ENCODE measurements around the gene PRICKLE3.

- TF ChIP-seq GATA2 (IDR thresholded peaks at IDR 0.05; ENCODE audit: low read depth, low read length) = no peak
- no peak for TF ChIP-seq GATA3 (IDR thresholded peaks at IDR 0.05; ENCODE audit: low read depth, low read length)
Observed at GRCh38 chrX:49147936-49148335, 38.2 kb downstream of the PRICKLE3 start.

Data from SH-SY5Y (cell line).